Activated CD4-positive, alpha-beta T cell treated with anti-CD3 and anti-CD28 coated beads, Interleukin-2, amount 50 U/mL, for 1 hour (primary cell): ENCODE results near the gene SNX21.
"Not testable (repeated sequence)": the region's sequence is repeated elsewhere in the genome, so short reads cannot be mapped to it uniquely, and the experiment has no call there.

ENCODE experiments used
- DNase-seq: peaks from one replicate; pipeline ENCODE4 v3.0.0-alpha.2; 2020

SNX21 gene

DNA sequence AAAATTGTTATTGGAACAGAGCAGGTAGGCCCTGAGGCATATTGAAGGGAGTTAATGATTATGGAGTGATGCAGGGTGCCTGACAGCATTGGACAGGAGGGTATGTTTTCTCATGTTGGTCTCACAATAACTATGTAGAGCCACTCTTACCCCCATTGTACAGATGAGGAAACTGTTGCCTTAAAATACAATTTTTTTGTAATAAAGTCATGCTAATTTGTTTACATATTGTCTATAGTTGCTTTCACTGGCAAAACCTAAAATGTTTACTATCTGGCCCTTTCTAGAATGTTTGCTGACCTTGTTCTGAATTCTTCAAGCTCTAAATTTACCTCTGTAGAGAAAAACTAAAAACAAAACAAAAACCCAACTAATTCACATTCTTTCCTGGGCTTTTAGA lies 17.9 kb downstream of the SNX21 start:
- DNase-seq, result no peak

DNA sequence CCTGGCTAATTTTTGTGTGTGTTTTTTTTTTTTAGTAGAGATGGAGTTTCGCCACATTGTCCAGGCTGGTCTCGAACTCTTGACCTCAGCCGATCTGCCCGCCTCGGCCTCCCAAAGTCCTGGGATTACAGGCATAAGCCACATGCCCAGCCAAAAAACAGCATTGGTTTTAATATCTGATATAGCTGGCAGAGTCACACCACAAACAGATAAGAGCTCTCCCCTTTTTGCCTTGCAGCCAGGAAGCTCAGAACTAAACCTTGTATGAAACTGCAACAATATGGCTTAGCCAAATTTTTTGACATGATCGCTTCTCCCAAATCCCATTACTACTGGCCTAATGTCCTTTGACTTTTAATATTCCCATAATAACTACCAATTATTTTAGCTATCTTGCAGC lies 18.7 kb downstream of the SNX21 start:
- DNase-seq, result no peak

DNA sequence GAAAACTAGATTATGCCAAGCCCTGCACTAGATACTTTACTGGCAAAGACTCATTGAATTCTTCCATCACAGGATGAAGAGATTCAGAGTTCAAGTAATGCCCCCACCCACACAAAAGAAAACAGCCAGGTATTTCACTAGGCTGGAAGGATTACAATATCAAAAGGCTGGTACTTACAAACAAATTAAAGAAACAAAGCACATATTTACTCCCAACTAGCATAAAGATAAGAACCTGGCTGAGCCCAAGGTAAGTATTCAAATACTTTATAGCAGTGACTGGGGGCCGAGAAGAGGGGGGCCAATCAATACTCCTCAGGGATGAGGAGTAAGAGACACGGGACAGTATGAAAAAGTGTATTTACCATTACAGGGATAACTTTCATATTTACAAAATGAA lies 19.9 kb downstream of the SNX21 start:
- no peak for DNase-seq

DNA sequence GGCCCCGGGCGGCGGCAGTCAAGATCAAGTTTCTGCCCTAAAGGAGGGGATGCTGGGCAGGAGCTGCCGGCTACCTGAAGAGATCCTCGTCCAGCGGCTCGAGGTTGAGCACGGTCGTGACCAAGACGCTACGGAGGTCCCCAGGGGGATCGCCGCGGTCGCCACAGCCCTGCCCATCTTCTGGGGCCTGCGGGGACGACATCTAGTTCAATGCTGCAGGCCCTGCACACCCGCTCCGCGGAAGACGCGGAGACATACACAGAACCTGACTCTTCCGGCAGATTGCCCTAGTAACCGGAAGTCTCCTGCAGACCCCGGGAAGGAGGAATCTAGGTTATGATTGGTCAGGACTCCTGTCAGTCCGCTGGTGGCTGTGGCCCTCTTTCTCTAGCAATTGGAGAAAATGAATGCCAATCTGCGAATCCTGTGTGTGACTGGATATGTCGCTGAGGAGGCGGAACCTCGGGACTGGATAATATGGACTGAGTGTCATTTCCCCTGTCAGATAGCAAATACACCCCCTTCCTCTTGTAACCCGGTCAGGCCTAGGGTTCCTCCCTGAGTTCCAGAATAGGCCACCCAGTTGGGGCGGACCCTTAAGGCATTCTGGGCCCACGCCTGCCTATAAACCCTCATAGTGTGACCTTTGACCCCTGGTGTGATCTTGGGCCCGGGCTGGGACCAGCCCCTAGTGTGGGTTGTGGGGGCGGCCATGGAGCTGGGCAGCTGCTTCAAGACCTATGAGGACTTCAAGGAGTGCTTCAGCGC lies 23.7 kb downstream of the SNX21 start, which contains the start of the genes ACOT8 and ZSWIM3:
Gene ACOT8 (minus strand): TSS at position 279 of the 768 bp plus-strand sequence. CDS start 77 bp downstream, at position 202.
Gene ZSWIM3 (plus strand): TSS at position 501 of the 768 bp plus-strand sequence. CDS start 212 bp downstream, at position 713.
- DNase-seq, result peak; percentile 85

DNA sequence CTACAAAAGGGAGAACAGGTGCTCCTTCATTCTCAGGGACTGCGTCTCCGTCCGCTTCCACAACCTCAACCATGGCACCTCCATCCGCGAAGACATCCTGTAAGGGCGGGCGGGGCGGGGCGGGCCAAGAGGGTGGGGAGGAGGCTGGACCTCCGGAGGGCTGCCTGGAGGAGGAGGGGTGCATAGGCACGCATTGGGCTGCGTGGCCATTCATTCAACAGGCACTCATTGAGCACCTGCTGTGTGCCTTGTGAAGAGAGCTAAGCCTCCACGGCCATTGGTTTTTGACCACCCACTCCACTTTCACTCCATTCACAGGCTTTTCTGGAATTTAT lies 24.2 kb downstream of the SNX21 start:
- no peak for DNase-seq

DNA sequence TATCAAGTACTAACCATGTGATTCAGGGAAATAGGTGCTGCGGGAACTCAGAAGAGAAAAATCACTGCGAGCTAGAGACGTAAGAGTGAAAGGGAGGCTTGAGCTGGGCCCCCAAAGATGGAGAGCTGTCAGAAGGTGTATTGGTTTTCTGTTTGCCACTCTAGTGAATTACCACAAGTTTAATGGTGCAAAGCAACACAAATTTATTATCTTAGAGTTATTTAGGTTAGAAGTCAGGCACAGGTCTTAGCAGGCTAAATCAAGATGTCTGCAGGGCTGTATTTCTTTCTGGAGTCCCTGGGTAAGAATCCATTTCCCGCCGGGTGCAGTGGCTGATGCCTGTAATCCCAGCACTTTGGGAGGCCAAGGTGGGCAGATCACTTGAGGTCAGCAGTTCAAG lies 26.3 kb downstream of the SNX21 start:
- DNase-seq, result no peak

DNA sequence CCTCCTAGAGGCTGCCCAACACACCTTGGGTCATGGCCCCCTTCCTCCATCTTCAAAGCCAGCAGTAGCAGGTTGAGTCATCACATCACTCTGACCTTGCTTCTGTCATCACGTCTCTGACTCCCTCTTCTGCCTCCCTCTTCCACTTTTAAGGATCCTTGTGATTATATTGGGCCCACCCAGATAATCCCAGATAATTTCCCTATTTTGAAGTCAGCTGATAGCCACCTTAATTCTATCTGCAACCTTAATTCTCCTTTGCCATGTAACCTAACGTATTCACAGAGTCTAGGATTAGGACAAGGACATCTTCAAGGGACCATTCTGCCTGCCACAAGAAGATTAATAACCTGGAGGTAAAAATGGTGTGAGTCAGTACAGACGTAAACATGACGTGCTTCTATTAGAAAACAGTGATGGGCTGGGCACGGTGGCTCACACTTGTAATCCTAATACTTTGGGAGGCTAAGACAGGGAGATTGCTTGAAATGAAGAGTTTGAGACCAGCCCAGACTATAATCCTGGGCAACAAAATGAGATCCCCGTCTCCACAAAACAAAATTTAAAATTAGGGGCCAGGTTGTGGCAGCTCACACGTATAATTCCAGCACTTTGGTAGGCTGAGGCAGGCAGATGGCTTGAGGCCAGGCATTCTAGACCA lies 27.1 kb downstream of the SNX21 start:
- DNase-seq, result no peak

DNA sequence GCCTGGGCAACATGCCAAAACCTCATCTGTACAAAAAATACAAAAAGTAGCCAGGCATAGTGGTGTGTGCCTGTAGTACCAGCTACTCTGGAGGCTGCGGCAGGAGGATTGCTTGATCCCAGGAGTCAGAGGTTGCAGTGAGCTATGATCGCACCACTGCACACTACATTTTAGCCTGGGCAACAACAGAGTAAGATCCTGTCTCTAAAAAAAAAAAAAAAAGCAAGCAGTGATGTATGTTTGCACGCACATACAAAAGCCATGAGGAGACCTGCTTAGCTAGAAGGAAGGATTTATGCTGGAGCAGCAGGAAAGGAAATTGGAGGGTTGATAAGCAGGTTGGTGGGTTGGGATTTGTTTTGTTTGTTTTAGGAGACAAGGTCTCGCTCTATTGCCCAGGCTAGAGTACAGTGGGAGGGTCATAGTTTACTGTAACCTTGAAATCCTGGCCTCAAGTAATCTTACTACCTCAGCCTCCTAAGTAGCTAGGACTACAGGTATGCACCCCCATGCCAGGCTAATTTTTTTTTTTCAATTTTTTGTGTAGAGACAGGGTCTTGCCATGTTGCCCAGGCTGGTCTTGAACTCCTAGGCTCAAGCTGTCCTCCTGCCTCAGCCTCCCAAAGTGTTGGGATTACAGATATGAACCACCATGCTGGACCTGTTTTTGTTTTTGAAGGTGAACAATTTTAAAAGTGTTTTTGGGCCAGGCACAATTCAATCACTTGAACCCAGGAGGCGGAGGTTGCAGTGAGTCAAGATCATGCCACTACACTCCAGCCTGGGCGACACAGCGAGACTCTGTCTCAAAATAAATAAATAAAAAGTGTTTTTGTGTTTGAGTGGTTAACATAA lies 27.8 kb downstream of the SNX21 start:
- no peak for DNase-seq

DNA sequence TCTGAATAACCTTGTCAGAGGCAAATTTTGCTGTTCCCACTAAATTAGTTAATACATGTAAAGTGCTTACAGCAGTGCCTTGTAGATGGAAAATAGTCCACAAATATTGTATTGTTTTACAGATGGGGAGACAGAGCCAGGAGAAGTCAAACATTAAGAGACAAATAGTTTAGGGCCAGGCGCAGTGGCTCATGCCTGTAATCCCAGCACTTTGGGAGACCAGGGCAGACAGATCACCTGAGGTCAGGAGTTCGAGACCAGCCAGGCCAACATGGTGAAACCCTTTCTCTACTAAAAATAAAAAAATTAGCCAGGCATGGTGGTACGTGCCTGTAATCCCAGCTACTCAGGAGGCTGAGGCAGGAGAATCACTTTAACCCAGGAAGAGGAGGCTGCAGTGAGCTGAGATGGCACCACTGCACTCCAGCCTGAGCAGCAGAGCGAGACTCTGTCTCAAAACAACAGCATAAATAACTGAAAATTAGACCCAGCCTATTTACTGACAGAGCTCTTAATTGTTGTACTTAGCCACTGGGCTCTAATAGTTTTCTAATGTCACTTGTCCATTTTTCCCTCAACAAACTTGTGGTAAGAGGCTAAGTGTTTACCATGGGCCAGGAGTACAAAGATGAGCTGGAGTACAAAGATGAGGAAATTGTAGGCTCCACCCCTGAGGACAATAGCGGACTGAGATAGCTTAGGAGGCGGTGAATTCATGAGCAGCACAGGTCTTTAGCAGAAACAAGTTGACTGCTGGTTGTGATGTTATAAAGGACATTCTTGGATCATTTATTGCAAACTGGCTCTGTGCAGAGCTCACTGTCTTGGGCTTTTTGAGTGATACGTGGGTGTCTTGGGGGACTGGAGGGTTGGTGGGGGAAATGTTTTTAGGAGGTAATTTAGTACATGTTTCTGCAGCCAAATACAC lies 30.2 kb downstream of the SNX21 start:
- no peak for DNase-seq

DNA sequence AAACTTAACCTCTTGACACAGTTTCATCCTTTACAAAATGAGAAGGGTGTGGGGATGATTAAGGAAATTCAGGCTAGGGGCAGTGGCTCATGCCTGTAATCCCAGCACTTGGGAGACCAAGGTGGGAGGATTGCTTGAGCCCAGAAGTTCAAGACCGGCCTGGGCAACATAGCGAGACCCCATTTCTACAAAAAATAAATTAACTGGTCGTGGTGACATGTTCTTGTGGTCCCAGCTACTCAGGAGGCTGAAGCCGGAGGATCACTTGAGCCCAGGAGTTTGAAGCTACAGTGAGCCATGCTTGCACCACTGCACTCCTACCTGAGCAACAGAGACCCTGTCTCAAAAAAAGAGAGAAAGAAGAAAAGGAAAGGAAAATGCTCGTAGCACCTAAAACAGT lies 32.9 kb downstream of the SNX21 start:
- DNase-seq, result no peak

DNA sequence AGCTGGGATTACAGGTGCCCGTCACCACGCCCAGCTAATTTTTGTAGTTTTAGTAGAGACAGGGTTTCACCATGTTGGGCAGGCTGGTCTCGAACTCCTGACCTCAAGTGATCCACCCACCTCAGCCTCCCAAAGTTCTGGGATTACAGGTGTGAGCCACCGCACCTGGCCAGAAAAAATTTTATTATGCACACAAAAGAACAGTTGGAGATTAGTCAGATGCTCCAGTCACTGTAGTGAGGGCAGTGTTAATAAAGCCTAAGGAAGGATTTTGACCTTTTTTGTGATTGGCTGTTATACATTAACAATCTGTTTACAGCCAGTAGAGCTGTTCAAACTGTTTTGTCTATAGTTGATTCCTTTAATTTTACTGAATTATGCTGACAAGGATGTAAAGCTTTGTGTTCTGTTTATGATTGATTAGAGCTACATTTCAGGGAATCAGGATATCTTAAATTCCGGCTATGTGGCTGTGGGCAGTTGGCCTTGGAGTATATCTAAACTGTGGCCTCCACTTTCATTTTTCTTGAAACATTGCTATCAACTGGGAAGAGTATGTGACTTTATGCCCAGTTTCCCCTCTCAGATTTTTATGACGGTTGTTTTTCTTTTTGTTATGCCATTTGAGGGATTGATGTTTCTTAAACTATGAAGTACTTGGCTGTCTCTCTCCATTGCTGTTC lies 33.7 kb downstream of the SNX21 start:
- no peak for DNase-seq

DNA sequence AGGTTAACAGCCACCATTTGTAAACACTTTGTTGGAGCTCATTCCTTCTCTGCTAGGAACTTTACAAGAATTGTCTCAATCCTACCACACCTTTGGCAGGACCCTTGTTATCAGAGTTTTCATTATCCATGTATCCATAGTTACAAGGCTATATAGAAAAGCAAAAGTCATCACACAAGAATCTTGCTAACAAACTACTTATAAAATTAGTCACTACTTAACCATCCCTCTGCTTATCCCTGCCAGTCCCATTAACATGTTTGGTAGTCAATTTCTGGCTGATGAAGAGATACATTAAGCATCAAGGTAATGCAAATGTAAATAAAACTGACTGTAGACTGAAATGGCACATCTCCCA lies 34.2 kb downstream of the SNX21 start:
- DNase-seq, result no peak

DNA sequence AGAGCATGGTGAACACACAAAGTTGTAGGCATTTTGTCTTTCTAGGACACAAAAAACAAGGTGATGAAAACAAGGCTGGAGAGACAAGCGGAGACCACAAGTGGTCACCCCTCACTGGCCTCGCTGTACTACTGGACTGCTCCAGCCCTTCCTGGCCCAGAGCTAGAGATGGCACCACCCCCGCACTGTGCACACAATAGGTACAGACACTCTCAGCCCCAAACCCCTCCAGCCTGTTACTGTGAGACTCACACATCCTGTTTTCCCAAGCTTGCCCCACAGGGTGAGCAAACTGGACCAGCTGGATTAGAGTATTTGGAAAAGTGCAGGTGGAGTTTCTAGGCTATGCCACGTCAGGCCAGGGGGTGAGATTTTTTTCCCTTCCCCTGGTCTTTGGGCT lies 39.0 kb downstream of the SNX21 start:
- no peak for DNase-seq

DNA sequence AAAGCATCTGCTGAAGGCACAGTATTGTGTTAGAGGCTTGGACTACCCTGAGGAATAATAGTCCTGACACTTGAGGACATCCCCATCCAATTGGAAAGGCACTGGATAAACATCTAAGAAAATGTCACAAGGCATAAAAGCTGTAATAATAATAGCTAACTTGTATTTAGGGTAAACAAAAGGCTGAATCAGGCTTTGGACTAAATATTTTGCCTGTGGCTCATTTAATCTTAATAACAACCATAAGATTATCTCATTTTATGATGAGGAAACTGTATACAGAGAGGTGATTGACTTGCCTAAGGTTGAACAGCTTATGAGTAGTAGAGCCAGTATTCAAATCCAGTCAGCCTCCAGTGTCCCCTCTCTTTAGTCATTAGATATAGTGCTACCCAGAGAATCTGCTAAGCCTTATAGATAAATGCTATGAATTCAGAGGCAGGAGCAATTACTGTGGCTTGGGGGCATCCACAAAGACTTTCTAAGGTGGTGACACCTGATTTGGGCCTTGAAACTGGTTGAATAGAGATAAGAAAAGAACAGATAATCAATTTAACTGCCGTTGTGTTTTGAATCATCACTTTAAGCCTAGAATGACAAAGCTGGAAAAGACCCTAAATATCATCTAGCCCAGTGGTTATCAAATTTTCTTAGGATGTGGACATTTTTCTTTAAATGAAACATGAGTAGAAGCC lies 40.0 kb downstream of the SNX21 start:
- DNase-seq, result no peak

DNA sequence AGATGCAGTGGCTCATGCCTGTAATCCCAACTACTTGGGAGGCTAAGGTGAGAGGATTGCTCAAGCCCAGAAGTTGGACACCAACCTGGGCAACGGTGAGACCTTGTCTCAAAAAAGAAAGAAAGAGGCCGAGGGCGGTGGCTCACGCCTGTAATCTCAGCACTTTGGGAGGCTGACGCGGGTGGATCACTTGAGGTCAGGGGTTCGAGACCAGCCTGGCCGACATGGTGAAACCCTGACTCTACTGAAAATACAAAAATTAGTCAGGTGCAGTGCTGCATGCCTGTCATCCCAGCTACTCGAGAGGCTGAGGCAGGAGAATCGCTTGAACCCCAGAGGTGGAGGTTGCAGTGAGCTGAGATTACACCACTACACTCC lies 40.5 kb downstream of the SNX21 start:
- DNase-seq, result not testable (repeated sequence)

DNA sequence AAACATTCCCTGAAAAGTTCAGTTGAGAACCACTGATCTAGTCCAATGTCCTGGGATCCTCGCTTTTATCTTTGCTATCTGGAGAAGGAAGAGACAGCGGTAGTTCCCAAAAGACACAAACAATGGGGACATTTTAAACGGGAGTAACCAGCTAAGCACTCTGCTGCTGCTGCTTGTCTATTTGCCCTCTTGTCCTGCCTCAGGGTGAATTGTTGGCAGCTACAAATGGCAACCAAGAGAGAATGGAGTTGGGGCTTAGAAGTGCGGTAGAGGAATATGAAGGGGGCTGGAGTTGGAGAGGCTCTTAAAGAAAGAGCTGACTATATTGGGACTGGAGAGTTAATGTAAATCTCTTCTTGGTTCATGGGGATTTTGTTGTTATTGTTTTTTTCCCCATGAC lies 41.0 kb downstream of the SNX21 start:
- no peak for DNase-seq

DNA sequence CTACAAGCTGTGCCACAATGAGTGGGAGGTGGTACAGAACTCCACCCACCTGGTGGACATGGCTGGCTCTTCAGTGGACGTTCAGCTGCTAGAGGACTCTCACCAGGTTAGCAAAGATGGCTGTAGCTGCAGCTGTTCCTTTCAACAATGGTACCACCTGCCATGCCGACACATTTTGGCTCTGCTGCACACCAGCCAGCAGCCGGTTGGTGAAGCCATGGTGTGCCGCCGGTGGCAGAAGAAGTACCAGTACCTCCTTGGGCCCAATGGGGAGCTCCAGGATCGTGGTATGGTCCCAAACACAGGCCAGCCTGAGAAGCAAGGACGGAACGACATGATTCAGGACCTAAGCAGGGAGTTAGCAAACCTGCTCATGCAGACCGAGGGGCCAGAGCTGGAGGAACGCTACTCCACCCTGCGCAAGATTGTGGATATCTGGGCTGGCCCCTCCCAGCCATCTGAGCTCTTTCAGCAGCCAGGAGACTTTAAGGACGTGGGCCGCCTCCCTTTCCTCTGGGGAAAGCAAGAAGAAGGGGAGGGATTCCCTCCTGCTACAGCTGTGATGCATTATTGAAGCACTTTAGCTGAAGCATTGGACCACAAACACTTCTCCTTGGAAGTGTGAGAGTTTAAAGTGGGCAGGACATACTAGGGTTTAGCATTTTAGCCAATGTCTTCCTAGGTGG lies 44.6 kb downstream of the SNX21 start:
- no peak for DNase-seq

DNA sequence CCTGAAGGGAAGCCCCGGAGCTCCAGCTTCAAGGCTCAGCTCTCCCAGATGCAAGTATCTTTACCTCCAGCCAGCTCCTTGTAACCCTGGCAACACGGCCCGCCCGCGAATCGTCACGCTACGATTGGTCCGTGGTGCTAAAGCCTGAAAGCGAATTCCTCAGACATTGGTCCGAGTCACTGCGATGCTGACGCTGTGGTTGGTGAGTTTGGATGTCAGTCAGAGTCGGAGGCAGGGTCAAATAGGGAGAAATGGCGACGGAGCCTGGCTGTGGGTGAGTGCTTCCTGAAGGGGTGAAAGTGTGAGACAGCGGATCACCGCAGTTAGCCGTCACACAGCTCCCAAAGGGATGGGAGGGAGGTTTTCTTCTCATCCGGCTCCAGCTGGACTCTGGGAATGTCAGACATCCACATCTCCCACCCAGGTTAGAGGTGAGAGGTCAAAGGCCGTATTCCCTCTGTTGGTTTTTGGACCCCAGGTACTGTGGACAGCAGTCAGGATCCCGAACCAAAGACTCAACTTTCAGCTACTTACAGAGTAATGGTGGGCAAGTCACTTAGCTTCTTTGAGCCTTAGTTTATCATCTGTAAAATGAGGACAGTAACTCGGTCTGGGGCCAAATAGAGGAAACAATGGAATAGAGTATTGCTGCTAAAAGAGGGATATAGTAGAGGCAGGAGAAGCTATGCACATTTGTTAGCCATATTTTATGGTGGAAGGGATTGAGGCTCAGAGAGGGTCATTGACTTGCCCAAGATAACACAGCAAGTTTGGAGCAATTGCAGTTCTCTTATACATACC lies 47.6 kb downstream of the SNX21 start, which contains the start of gene ZSWIM1:
Gene ZSWIM1 (plus strand): TSS at position 240 of the 801 bp plus-strand sequence. CDS start 1,366 bp downstream, outside the sequence.
- peak; percentile 99 for DNase-seq

DNA sequence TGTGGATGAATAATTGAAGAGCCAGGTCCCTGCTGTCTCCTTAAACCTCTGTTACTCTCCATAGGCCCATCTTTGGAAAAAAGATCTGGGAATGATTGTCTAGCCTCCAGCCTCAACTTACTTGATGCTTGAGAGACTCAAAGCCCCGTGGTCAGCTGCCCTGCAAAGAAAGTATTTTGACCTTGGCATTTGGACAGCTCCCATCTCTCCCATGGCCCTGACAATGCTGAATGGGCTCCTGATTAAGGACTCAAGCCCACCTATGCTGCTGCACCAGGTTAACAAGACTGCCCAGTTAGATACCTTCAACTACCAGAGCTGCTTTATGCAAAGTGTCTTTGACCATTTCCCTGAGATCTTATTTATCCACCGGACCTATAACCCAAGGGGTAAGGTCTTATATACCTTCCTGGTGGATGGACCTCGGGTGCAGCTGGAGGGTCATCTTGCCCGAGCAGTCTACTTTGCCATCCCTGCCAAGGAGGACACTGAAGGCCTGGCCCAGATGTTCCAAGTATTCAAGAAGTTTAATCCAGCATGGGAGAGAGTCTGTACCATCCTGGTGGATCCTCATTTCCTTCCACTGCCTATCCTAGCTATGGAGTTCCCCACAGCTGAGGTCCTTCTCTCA lies 49.0 kb downstream of the SNX21 start:
- no peak for DNase-seq
